Liver (tissue), 3 donors: Measurements from ENCODE around the gene UTF1.

Experiments used
- JUND ChIP-seq, 2 donors: IDR thresholded peaks; 2 replicates each; pipeline ENCODE4 v1.6.1; 2016; ENCODE audit warnings: antibody characterized with exemption in 2 of 2
- RAD21 ChIP-seq, 2 donors: IDR thresholded peaks; 2 replicates each; pipeline ENCODE4 v1.6.1; 2016; ENCODE audit warnings: antibody characterized with exemption in 2 of 2, mild to moderate bottlenecking in 2 of 2
- TAF1 ChIP-seq: conservative IDR thresholded peaks from 2 replicates; pipeline ENCODE4 v1.6.1; 2016; ENCODE audit warnings: antibody characterized with exemption, mild to moderate bottlenecking
- YY1 ChIP-seq: IDR thresholded peaks from 2 replicates; pipeline ENCODE4 v1.6.1; 2016; ENCODE audit warnings: antibody characterized with exemption, mild to moderate bottlenecking
- TF ChIP-seq, protein P1 (sequence below): fragments of 150-350 bp; IDR thresholded peaks from 2 replicates; pipeline ENCODE4 v1.5.1; 2017; ENCODE audit warnings: improper control_type of control experiment, low read depth, low read length; ENCODE audit not compliant: missing input control
- TF ChIP-seq, protein P2 (sequence below): IDR thresholded peaks from 2 replicates; pipeline ENCODE4 v1.6.1; 2016; ENCODE audit warnings: antibody characterized with exemption
- TF ChIP-seq, protein P3 (sequence below): IDR thresholded peaks from 2 replicates; pipeline ENCODE4 v1.6.1; 2016; ENCODE audit warnings: antibody characterized with exemption, mild to moderate bottlenecking
- donor health status: healthy.
- donor health status: healthy.

DNA sequence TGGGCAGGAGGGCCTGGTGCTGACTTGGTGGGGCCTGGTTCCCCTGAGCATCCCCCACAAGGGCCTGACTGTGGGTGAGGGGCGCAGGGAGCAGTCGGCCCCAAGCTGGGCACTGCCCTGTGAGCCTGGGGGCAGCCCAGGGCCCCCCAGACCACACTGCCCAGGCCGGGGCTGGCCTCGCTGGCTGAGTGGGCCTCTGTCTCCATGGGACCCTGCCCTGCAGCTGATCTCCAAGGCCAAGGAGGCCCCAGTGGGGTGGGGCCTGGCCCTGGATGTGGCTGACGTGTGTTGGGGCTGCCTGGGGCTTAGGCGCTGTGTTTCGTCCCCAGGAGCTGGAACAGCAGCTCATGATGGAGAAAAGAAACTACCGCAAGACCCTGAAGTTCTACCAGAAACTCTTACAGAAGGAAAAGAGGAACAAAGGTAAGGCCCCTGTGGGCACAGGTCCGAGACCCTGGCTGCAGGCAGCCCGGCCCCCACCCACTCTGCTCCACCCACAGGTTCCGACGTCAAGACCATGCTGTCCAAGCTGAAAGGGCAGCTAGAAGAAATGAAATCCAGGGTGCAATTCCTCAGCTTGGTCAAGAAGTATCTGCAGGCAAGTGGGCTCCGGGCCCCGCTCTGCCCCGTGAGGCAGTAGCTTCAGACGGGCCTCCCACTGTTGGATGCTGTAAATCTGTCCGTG is 23.5 kb upstream of the UTF1 start:
- TF ChIP-seq, protein P1, sequence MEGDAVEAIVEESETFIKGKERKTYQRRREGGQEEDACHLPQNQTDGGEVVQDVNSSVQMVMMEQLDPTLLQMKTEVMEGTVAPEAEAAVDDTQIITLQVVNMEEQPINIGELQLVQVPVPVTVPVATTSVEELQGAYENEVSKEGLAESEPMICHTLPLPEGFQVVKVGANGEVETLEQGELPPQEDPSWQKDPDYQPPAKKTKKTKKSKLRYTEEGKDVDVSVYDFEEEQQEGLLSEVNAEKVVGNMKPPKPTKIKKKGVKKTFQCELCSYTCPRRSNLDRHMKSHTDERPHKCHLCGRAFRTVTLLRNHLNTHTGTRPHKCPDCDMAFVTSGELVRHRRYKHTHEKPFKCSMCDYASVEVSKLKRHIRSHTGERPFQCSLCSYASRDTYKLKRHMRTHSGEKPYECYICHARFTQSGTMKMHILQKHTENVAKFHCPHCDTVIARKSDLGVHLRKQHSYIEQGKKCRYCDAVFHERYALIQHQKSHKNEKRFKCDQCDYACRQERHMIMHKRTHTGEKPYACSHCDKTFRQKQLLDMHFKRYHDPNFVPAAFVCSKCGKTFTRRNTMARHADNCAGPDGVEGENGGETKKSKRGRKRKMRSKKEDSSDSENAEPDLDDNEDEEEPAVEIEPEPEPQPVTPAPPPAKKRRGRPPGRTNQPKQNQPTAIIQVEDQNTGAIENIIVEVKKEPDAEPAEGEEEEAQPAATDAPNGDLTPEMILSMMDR: no peak
- TF ChIP-seq, protein P2, sequence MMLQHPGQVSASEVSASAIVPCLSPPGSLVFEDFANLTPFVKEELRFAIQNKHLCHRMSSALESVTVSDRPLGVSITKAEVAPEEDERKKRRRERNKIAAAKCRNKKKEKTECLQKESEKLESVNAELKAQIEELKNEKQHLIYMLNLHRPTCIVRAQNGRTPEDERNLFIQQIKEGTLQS: no peak
- TF ChIP-seq YY1: no peak
- TF ChIP-seq, protein P3, sequence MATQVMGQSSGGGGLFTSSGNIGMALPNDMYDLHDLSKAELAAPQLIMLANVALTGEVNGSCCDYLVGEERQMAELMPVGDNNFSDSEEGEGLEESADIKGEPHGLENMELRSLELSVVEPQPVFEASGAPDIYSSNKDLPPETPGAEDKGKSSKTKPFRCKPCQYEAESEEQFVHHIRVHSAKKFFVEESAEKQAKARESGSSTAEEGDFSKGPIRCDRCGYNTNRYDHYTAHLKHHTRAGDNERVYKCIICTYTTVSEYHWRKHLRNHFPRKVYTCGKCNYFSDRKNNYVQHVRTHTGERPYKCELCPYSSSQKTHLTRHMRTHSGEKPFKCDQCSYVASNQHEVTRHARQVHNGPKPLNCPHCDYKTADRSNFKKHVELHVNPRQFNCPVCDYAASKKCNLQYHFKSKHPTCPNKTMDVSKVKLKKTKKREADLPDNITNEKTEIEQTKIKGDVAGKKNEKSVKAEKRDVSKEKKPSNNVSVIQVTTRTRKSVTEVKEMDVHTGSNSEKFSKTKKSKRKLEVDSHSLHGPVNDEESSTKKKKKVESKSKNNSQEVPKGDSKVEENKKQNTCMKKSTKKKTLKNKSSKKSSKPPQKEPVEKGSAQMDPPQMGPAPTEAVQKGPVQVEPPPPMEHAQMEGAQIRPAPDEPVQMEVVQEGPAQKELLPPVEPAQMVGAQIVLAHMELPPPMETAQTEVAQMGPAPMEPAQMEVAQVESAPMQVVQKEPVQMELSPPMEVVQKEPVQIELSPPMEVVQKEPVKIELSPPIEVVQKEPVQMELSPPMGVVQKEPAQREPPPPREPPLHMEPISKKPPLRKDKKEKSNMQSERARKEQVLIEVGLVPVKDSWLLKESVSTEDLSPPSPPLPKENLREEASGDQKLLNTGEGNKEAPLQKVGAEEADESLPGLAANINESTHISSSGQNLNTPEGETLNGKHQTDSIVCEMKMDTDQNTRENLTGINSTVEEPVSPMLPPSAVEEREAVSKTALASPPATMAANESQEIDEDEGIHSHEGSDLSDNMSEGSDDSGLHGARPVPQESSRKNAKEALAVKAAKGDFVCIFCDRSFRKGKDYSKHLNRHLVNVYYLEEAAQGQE: no peak
- no peak for TF ChIP-seq JUND (IDR thresholded peaks at IDR 0.05)
- TF ChIP-seq TAF1: no peak
- TF ChIP-seq RAD21 (IDR thresholded peaks at IDR 0.05): no peak
